Testis (tissue), 2 donors: Measurements from ENCODE around the gene SH3RF3.

ENCODE experiments used
- CTCF ChIP-seq, 3 experiments: fragments of 450-650 bp in 2 of 3; fragments of 200-600 bp in 1 of 3; sonication (generic) in 1 of 3; IDR thresholded peaks; one replicate each; pipeline ENCODE4 v1.5.1; 2016 to 2019; ENCODE audit warnings: antibody characterized with exemption in 3 of 3, mild to moderate bottlenecking in 2 of 3, moderate library complexity in 1 of 3
- POLR2A ChIP-seq: fragments of 450-650 bp; IDR thresholded peaks from one replicate; pipeline ENCODE4 v1.6.1; 2017; ENCODE audit warnings: antibody characterized with exemption, mild to moderate bottlenecking, moderate library complexity

- TF ChIP-seq CTCF (IDR thresholded peaks at IDR 0.05) (no peak), POLR2A (no peak)
Observed at GRCh38 chr2:109210431-109211200, 81.6 kb downstream of the SH3RF3 start.
